HEK293 (cell line): ENCODE data around the gene TMEM222.
A peak's percentile ranks its signal among the peaks of the same experiment; 100 is the strongest.

Experiments
- CTCF ChIA-PET: fragments of 350-600 bp; formaldehyde crosslinking; extraction: SDS; loops from one replicate; lab custom pipeline; 2021; ENCODE audit warnings: antibody characterized with exemption; lab: Yijun Ruan, JAX
- POLR2A ChIA-PET: fragments of 300-600 bp; formaldehyde crosslinking; extraction: SDS; loops from one replicate; lab custom pipeline; 2020; ENCODE audit warnings: antibody characterized with exemption, inconsistent platforms; lab: Yijun Ruan, JAX
- H3K27ac ChIP-seq: fragments of 200-500 bp; sonication (Bioruptor generic); 2 replicates; pipeline ENCODE4 v1.5.1; 2014; ENCODE audit warnings: low read depth, low read length, control low read depth, inconsistent platforms; ENCODE audit errors: extremely low read depth
- H3K36me3 ChIP-seq, 2 experiments: fragments of 200-500 bp in 1 of 2; sonication (Bioruptor generic) in 1 of 2; 1 replicate in 1 of 2; 2 replicates in 1 of 2; pipeline ENCODE4 v1.5.1; 2014 to 2017; ENCODE audit warnings: inconsistent platforms in 2 of 2, low read length in 2 of 2; ENCODE audit not compliant: control insufficient read depth in 2 of 2, insufficient read depth in 1 of 2
- H3K4me1 ChIP-seq: fragments of 200-500 bp; sonication (Bioruptor generic); 2 replicates; pipeline ENCODE4 v1.5.1; 2014; ENCODE audit warnings: mild to moderate bottlenecking, low read length, inconsistent platforms; ENCODE audit not compliant: control insufficient read depth, insufficient read depth
- H3K4me3 ChIP-seq: 2 replicates; pipeline ENCODE4 v1.5.1; 2011; ENCODE audit warnings: low read depth, mild to moderate bottlenecking, control low read depth, low read length, moderate library complexity
- H3K9me3 ChIP-seq: fragments of 200-500 bp; sonication (Bioruptor generic); 2 replicates; pipeline ENCODE4 v1.5.1; 2014; ENCODE audit warnings: low read depth, low read length, inconsistent platforms; ENCODE audit not compliant: control insufficient read depth, insufficient read depth
- KLF8 ChIP-seq: fragments of 450-650 bp; formaldehyde crosslinking; IDR thresholded peaks from 2 replicates; pipeline ENCODE4 v1.5.1; 2016; ENCODE audit warnings: missing biosample characterization, missing genetic modification characterization
- OVOL3 ChIP-seq: fragments of 450-650 bp; formaldehyde crosslinking; IDR thresholded peaks from 2 replicates; pipeline ENCODE4 v1.5.1; 2016; ENCODE audit warnings: missing biosample characterization, missing genetic modification characterization
- PRDM2 ChIP-seq: fragments of 450-650 bp; formaldehyde crosslinking; IDR thresholded peaks from 2 replicates; pipeline ENCODE4 v1.5.1; 2016; ENCODE audit warnings: missing biosample characterization, missing genetic modification characterization, borderline replicate concordance
- SP2 ChIP-seq: fragments of 450-650 bp; formaldehyde crosslinking; IDR thresholded peaks from 2 replicates; pipeline ENCODE4 v1.5.1; 2016; ENCODE audit warnings: missing biosample characterization, missing genetic modification characterization
- WT1 ChIP-seq: fragments of 450-650 bp; formaldehyde crosslinking; IDR thresholded peaks from 2 replicates; pipeline ENCODE4 v1.5.1; 2016; ENCODE audit warnings: missing biosample characterization, missing genetic modification characterization
- ZBTB21 ChIP-seq: fragments of 450-650 bp; formaldehyde crosslinking; IDR thresholded peaks from 2 replicates; pipeline ENCODE4 v1.5.1; 2017; ENCODE audit warnings: missing biosample characterization, missing genetic modification characterization
- ZFHX2 ChIP-seq: fragments of 450-650 bp; formaldehyde crosslinking; conservative IDR thresholded peaks from 2 replicates; pipeline ENCODE4 v1.5.1; 2016; ENCODE audit warnings: missing biosample characterization, missing genetic modification characterization
- ZNF133 ChIP-seq: fragments of 450-650 bp; formaldehyde crosslinking; IDR thresholded peaks from 2 replicates; pipeline ENCODE4 v1.5.1; 2016; ENCODE audit warnings: missing biosample characterization, missing genetic modification characterization
- ZNF223 ChIP-seq: fragments of 450-650 bp; formaldehyde crosslinking; IDR thresholded peaks from 2 replicates; pipeline ENCODE4 v1.5.1; 2016; ENCODE audit warnings: missing biosample characterization, missing genetic modification characterization
- ZNF449 ChIP-seq: fragments of 450-650 bp; formaldehyde crosslinking; IDR thresholded peaks from 2 replicates; pipeline ENCODE4 v1.5.1; 2017; ENCODE audit warnings: missing biosample characterization, mild to moderate bottlenecking, missing genetic modification characterization, moderate library complexity
- ZNF501 ChIP-seq: fragments of 450-650 bp; formaldehyde crosslinking; IDR thresholded peaks from 2 replicates; pipeline ENCODE4 v1.5.1; 2016; ENCODE audit warnings: missing biosample characterization, missing genetic modification characterization
- ZNF558 ChIP-seq: fragments of 450-650 bp; formaldehyde crosslinking; IDR thresholded peaks from 2 replicates; pipeline ENCODE4 v1.5.1; 2016; ENCODE audit warnings: missing biosample characterization, missing genetic modification characterization
- ZNF621 ChIP-seq: fragments of 450-650 bp; formaldehyde crosslinking; IDR thresholded peaks from 2 replicates; pipeline ENCODE4 v1.5.1; 2017; ENCODE audit warnings: missing biosample characterization, missing genetic modification characterization
- ZNF664 ChIP-seq: fragments of 450-650 bp; formaldehyde crosslinking; IDR thresholded peaks from 2 replicates; pipeline ENCODE4 v1.5.1; 2016; ENCODE audit warnings: missing biosample characterization, missing genetic modification characterization
- ZNF76 ChIP-seq: fragments of 450-650 bp; formaldehyde crosslinking; IDR thresholded peaks from 2 replicates; pipeline ENCODE4; 2016; ENCODE audit warnings: low read depth, missing biosample characterization, missing genetic modification characterization, borderline replicate concordance
- ZNF843 ChIP-seq: fragments of 450-650 bp; formaldehyde crosslinking; IDR thresholded peaks from 2 replicates; pipeline ENCODE4 v1.5.1; 2016; ENCODE audit warnings: missing biosample characterization, missing genetic modification characterization
- ZSCAN5A ChIP-seq: fragments of 450-650 bp; formaldehyde crosslinking; IDR thresholded peaks from 2 replicates; pipeline ENCODE4 v1.5.1; 2016; ENCODE audit warnings: missing biosample characterization, missing genetic modification characterization
- TF ChIP-seq, protein P1 (sequence below): fragments of 450-650 bp; IDR thresholded peaks from 2 replicates; pipeline ENCODE4 v1.5.1; 2018; ENCODE audit warnings: missing biosample characterization, missing genetic modification characterization
- TF ChIP-seq, protein P2 (sequence below): fragments of 450-650 bp; formaldehyde crosslinking; IDR thresholded peaks from 2 replicates; pipeline ENCODE4 v1.5.1; 2016; ENCODE audit warnings: missing biosample characterization, missing genetic modification characterization, borderline replicate concordance

TMEM222 gene

DNA sequence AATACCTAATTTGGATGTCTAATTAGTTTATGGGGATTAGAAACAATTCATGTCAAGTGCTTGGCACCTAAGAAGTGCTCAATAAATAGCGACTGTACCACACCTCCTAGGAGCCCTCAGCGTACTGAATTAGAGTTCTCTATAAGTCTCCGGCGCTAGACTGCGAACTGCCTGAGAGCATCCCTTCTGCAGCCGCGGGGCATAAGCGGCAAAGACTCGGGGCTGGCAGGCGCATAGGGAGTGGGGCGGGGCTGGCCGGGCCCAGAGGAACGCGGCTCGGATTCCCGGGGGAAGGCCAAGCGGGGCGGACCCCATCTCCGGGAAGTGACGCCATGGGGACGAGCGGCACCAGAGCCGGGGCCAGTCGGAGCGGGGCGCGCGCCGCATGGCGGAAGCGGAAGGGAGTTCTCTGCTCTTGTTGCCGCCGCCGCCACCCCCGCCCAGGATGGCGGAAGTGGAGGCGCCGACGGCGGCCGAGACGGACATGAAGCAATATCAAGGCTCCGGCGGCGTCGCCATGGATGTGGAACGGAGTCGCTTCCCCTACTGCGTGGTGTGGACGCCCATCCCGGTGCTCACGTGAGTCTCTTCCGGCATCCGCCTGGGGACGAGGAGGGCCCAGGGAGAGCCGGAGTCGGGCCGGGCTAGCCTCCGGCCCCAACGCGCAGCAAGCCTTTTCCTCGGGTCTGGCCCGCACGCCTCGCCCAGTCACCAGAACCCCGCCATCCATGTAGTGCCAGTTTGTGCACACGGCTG is at the start of gene TMEM222:
TSS of gene TMEM222 (plus strand) at position 351 of the 756 bp plus-strand sequence. CDS start at position 386, 35 bp downstream.
- CTCF ChIA-PET, result interaction anchor here (1.9 to 2.8 kb wide), 2 partner anchors 11 to 55 kb away, joined by 6 to 24 read pairs; no protein-coding TSS in a partner anchor
- Histone ChIP-seq H3K4me1 (no peaks in the 10 kb centered on the region), H3K36me3 (peaks cover 0 to 34% of the 10 kb centered on the region in 2 experiments; a peak in 2 of 3 replicates), H3K9me3 (no peaks in the 10 kb centered on the region), H3K4me3 (peak within 1 kb of the TSS; percentile 88), H3K27ac (peak within 1 kb of the TSS; percentile 81)
- POLR2A ChIA-PET, result interaction anchor here (0.6 to 1.4 kb wide), 4 partner anchors 27 to 644 kb away, joined by 3 to 6 read pairs (median 4); partner anchors contain the start of gene MAP3K6
- TF ChIP-seq ZNF558 (tag by site-specific recombination), result peak; percentile 50; the same call in 1 of the 2 replicates
- TF ChIP-seq KLF8 (tag by site-specific recombination), result peak; percentile 99
- TF ChIP-seq, protein P1, sequence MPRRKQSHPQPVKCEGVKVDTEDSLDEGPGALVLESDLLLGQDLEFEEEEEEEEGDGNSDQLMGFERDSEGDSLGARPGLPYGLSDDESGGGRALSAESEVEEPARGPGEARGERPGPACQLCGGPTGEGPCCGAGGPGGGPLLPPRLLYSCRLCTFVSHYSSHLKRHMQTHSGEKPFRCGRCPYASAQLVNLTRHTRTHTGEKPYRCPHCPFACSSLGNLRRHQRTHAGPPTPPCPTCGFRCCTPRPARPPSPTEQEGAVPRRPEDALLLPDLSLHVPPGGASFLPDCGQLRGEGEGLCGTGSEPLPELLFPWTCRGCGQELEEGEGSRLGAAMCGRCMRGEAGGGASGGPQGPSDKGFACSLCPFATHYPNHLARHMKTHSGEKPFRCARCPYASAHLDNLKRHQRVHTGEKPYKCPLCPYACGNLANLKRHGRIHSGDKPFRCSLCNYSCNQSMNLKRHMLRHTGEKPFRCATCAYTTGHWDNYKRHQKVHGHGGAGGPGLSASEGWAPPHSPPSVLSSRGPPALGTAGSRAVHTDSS, result 0 out of 2 replicates have a peak, but pooled peaks have one; percentile 15
- TF ChIP-seq ZBTB21 (tag by site-specific recombination), result peak; percentile 93
- TF ChIP-seq OVOL3 (tag by site-specific recombination), result no peak
- peak; percentile 80; the same call in 1 of the 2 replicates for TF ChIP-seq PRDM2
- TF ChIP-seq ZNF76, result peak; percentile 89
- no peak for TF ChIP-seq ZNF223
- TF ChIP-seq ZNF133 (tag by site-specific recombination), result no peak
- peak; percentile 99 for TF ChIP-seq SP2 (tag by site-specific recombination)
- TF ChIP-seq, protein P2, sequence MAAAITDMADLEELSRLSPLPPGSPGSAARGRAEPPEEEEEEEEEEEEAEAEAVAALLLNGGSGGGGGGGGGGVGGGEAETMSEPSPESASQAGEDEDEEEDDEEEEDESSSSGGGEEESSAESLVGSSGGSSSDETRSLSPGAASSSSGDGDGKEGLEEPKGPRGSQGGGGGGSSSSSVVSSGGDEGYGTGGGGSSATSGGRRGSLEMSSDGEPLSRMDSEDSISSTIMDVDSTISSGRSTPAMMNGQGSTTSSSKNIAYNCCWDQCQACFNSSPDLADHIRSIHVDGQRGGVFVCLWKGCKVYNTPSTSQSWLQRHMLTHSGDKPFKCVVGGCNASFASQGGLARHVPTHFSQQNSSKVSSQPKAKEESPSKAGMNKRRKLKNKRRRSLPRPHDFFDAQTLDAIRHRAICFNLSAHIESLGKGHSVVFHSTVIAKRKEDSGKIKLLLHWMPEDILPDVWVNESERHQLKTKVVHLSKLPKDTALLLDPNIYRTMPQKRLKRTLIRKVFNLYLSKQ, result no peak
- peak; percentile 85 for TF ChIP-seq ZNF843
- TF ChIP-seq ZNF449 (tag by site-specific recombination), result peak; percentile 69; the same call in 1 of the 2 replicates
- TF ChIP-seq ZNF501 (tag by site-specific recombination), result peak; percentile 99
- no peak for TF ChIP-seq ZNF621
- peak; percentile 77 for TF ChIP-seq WT1 (tag by site-specific recombination)
- TF ChIP-seq ZFHX2, result peak; percentile 89
- TF ChIP-seq ZSCAN5A (tag by site-specific recombination), result peak; percentile 98
- TF ChIP-seq ZNF664, result peak; percentile 68
